Activated T-cell treated with anti-CD3 and anti-CD28 coated beads, Interleukin-2, amount 50 U/mL, for 4 hours (primary cell): ENCODE data around the gene CSF1. TPM values are rescaled to one million over a fixed set of nuclear protein-coding genes. Genes with fewer than 3 reads are reported as not detected.

ENCODE experiments used
- ATAC-seq, 2 donors: fragments of 200-7000 bp; cut with Tn5 transposase; one replicate each; pipeline ENCODE4 v1.10.0; 2021
- DNase-seq: peaks from one replicate; pipeline ENCODE4 v3.0.0-alpha.2; 2020
- H3K27me3 Mint-ChIP-seq: one replicate; pipeline ENCODE4 v1.8.0; 2021; ENCODE audit warnings: low read depth, mixed read lengths
- H3K36me3 Mint-ChIP-seq: one replicate; pipeline ENCODE4 v1.8.0; 2022; ENCODE audit warnings: mixed read lengths; ENCODE audit not compliant: insufficient read depth
- H3K4me1 Mint-ChIP-seq: one replicate; pipeline ENCODE4 v1.8.0; 2021; ENCODE audit warnings: low read depth, mixed read lengths
- H3K4me3 Mint-ChIP-seq: one replicate; pipeline ENCODE4 v1.8.0; 2021; ENCODE audit warnings: mild to moderate bottlenecking, moderate library complexity, mixed read lengths
- H3K9me3 Mint-ChIP-seq: one replicate; pipeline ENCODE4 v1.8.0; 2021; ENCODE audit warnings: mixed read lengths
- total RNA-seq, 3 donors: library from RNA; stranded (reverse); gene quantifications; one replicate each; pipeline ENCODE4 v1.2.1, GENCODE V29; 2021

CSF1 gene
- total RNA-seq, 3 donors from 2014 or later, result 76.2 to 81.9 (median 77.8) TPM

DNA sequence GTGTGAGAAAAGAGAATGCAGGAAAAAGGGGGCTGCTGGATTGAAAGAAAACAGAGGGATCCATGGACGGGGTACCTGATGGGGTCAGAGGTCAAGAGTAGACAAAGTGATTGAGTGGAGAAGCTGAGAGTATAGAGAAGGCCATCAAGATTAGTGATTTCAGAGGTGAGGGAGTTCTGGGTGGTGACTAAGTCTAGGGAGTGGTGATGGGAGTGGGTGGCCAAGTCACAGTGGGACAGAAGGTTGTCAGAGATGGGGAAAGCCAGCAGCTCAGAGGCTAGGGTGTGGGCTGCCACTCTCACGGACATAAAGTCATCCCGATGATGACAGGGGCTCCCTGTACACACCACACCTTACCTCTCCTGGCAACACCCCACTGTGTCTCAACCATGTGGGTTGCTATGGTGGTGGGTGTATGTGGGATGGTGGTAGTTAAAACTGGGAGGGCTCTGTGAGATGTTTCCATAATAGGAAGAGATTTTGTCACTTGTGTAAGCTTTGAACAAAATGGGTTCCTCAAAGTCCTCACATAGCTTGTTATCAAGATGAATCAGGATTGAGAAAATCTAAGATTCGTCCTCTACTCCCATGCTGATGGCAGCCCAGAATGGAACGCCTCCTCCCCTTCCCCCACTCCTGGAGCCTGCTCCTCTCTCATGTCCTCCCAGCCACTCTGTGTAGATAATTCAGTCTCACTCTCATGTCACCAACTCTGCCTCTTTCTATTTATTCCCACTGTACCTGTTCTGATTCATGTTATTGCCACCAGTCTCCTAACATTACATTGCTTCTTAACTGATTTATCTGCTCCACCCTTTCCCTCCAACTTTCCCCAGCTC is 20.3 kb upstream of the CSF1 start:
- ATAC-seq, result peak; percentile 94 to 95
- H3K9me3 Mint-ChIP-seq, result no peaks in the 10 kb centered on the region
- peak overlapping the region; percentile 0 for H3K4me3 Mint-ChIP-seq
- no peaks in the 10 kb centered on the region for H3K27me3 Mint-ChIP-seq
- DNase-seq, result peak; percentile 27
- no peaks in the 10 kb centered on the region for H3K36me3 Mint-ChIP-seq
- H3K4me1 Mint-ChIP-seq, result peaks cover 30% of the 10 kb centered on the region

DNA sequence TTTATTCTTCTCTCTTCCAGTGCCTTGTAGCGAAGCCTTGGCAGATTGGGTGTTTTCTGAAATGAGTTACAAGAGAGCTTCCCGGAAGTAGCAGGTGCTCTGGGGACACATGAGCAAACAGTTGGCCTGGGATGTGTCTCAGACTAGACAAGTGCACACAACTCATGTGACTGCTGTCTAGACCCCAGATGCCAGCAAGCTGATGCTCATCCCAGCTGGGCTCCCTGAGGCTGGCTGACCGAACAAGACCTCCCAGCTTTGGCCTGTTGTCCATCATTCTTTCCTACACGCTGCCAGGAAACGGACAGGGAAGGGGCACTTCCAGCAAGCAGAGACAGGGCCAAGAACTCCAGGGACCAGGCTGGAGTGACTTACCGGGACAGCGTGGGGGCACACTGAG is 18.7 kb upstream of the CSF1 start:
- Mint-ChIP-seq H3K4me1 (peaks cover 31% of the 10 kb centered on the region), H3K36me3 (no peaks in the 10 kb centered on the region), H3K27me3 (no peaks in the 10 kb centered on the region), H3K9me3 (no peaks in the 10 kb centered on the region), H3K4me3 (no peak overlapping the region)
- no peak for DNase-seq
- ATAC-seq, result no peak

GRCh38 chr1:109892561-109893368 is 17.9 kb upstream of the CSF1 start:
- no peak for ATAC-seq
- Mint-ChIP-seq H3K4me1 (peaks cover 31% of the 10 kb centered on the region), H3K9me3 (no peaks in the 10 kb centered on the region), H3K4me3 (no peak overlapping the region), H3K36me3 (no peaks in the 10 kb centered on the region), H3K27me3 (no peaks in the 10 kb centered on the region)
- DNase-seq, result no peak

DNA sequence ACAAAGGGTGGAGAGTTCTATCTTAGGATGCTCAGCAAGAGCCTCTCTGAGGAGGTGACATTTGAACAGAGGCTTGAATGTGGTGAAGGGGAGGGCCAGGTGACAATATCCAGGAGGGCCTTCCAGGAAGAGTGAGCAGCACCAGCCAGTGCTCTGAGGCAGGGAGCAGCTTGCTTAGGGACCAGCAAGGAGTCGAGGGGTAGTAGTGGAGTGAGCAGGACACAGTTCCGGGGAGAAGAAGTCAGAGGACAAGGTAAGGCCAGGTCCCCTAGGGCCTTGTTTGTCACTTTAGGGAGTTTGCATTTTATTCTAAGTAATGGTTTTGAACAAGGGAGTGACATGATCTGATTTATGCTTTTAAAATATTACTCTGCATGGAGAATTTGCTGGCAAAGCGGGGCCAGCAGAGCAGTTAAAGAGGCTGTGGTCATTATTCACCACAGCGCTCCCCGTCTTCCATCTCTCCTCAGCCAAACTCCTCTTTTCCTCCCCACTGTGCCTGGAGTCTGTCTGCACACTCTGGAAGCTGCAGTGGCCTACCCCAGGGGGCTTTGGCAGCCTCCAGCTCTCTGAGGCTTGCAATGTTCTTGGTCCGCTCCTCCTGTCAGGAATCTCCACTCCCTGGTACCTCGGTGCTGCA is 17.0 kb upstream of the CSF1 start:
- H3K9me3 Mint-ChIP-seq, result no peaks in the 10 kb centered on the region
- no peaks in the 10 kb centered on the region for H3K27me3 Mint-ChIP-seq
- peaks cover 30% of the 10 kb centered on the region for H3K4me1 Mint-ChIP-seq
- H3K4me3 Mint-ChIP-seq, result no peak overlapping the region
- DNase-seq (no peak), ATAC-seq (no peak)
- H3K36me3 Mint-ChIP-seq, result no peaks in the 10 kb centered on the region

DNA sequence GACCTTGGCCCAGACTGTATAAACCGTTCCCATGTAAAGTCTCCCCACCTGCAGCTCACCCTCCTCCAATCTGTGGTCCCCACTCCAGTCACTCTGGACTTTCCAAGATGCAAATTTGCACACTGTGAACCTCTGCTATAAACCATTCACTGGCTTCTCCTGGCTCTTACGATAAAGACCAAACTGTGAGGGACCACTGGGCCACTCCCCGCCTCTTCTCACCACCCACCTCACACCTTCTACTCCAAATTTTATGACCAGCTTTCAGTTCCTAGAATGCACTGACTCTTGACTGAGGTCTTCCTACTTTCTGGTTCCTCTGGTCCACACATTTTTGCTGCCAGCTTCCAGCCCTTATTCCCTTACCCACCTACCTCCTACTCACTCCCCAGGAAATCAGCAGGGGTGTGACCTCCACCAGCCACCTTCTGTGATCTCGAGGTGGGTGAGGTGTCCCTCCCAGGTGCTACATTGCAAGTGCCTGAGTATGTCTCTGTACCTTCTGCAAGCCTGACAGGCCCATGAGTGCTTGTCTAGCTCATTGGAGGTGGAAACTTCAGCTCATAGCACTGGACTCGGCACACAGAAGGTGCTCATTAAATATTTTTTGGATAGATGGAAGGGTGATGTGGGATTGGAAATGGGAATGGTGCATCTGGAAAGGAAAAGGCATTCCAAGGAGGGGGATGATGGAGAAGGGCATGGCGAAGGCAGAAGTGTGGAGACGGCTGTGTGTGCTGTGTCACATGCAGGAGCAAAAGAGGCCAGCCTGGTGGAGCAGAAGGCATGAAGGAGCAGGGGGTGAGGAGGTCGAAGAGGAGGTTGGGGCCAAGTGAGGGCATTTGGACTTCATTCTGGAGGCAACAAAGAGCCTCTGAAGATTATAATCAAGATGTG is 15.6 kb upstream of the CSF1 start:
- peaks cover 22% of the 10 kb centered on the region for H3K4me1 Mint-ChIP-seq
- no peak overlapping the region for H3K4me3 Mint-ChIP-seq
- no peaks in the 10 kb centered on the region for H3K36me3 Mint-ChIP-seq
- H3K27me3 Mint-ChIP-seq, result no peaks in the 10 kb centered on the region
- DNase-seq, result no peak
- peak; percentile 6 to 31 for ATAC-seq
- no peaks in the 10 kb centered on the region for H3K9me3 Mint-ChIP-seq

- Mint-ChIP-seq H3K27me3 (no peaks in the 10 kb centered on the region), H3K4me1 (peaks cover 14% of the 10 kb centered on the region), H3K36me3 (no peaks in the 10 kb centered on the region), H3K9me3 (no peaks in the 10 kb centered on the region), H3K4me3 (no peak overlapping the region)
- no peak for DNase-seq
- no peak for ATAC-seq
Measured at GRCh38 chr1:109895720-109896504, 14.7 kb upstream of the CSF1 start.

- no peak for DNase-seq
- ATAC-seq, result no peak
- Mint-ChIP-seq H3K27me3 (no peaks in the 10 kb centered on the region), H3K4me1 (peaks cover 7% of the 10 kb centered on the region), H3K36me3 (no peaks in the 10 kb centered on the region), H3K9me3 (no peaks in the 10 kb centered on the region), H3K4me3 (no peak overlapping the region)
Measured at GRCh38 chr1:109896681-109897080, 14.0 kb upstream of the CSF1 start.

DNA sequence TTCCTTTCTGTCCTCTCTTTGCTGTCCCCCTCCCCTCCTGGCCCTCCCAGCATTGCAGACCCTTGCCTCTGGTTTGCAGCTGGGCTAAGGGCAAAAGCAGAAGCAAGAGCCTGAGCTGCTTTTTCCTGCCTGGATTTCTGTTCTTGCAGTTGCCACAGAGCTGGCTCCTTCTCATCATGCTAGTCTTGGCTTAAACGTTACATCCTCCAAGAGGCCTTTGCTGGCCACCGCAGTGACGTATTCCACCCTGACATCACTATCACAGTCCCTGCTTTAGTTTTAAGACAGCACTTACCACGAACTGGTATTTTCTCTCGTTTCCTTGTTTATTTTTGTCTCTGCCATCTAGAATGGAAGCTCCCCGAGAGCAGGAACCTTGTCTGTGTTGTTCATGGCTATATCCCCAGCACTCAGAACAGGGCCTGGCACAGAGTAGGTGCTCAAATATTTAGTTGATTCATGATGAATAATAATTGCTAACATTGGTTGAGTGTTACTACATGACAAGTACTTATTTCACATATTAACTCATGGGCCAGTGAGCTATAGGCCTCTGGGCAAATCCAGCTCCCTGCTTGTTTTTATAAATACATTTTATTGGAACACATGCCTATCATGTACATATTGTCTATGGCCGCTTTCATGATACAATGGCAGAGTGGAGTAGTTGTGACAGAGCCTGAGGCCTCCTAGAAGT is 13.2 kb upstream of the CSF1 start:
- ATAC-seq, result no peak
- Mint-ChIP-seq H3K36me3 (no peaks in the 10 kb centered on the region), H3K27me3 (no peaks in the 10 kb centered on the region), H3K4me1 (peaks cover 6% of the 10 kb centered on the region), H3K9me3 (no peaks in the 10 kb centered on the region), H3K4me3 (no peak overlapping the region)
- no peak for DNase-seq

DNA sequence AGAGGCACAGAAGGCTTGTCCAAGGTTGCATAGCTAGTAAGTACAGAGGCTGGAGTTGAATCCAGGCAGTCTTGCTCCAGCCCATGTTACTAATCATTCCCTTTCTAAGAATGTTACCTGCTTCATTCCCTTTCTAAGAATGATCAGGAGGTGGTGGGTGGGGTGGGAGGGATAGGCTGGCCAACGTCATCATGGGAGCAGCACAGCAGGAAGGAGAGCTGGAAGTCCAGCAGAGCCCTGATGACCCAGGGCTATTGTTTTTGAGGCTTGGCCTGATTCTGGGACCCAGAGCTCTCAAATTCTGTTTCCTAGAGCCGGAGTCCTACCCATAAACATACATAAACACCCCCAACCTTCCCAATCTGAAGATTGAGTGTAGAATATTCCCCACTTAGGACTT is 11.8 kb upstream of the CSF1 start:
- Mint-ChIP-seq H3K4me3 (no peak overlapping the region), H3K27me3 (no peaks in the 10 kb centered on the region), H3K4me1 (peaks cover 7% of the 10 kb centered on the region), H3K36me3 (no peaks in the 10 kb centered on the region), H3K9me3 (no peaks in the 10 kb centered on the region)
- ATAC-seq (no peak), DNase-seq (no peak)

DNA sequence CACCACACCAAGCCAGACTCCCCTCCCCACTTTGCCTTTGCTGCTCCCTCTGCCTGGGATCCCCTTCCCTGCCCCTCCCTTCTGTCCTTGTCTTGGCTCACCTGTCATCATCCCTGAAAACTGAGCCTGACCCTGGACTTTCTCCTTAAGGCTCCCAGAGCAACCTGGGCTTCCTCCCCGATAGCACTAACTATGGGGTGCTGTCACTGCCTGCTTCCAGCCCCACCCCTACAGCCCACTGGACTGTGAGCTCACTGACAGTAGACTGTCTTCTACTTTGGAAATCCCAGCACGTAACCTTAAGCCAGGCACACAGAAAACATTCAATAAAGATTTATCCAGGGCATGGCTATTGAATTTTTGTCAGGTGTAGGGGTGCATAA is 9.5 kb upstream of the CSF1 start:
- no peak for ATAC-seq
- Mint-ChIP-seq H3K4me3 (no peak overlapping the region), H3K36me3 (no peaks in the 10 kb centered on the region), H3K4me1 (peaks cover 17% of the 10 kb centered on the region), H3K9me3 (no peaks in the 10 kb centered on the region), H3K27me3 (no peaks in the 10 kb centered on the region)
- DNase-seq, result no peak

DNA sequence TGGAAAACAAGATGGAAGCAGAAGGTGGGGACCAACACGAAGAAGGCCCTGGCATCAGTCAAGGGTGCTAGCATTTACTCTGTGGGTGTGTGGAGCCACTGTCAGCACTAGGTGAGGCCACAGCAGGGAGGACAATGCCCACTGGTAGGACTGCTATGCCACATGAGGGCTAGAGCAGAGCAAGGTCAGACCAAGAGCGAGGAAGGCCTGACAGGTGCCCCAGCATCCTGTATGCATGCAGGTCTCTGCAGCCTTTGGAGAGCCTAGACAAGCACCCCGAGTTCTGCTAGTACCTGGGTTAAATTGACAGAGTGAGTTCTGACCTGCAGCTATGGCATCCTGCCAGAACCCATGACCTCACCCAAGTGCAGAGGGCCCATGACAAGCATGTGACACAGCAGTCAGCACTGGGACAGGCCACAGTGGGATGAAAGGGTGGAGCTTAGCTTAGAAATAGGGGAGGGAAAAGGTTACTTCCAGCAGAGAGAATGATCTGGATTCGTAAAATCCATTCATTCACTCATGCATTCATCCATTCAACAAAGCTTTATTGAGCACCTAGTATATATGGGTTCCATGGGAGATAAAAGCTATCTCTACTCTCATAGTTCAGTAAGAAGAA is 9.0 kb upstream of the CSF1 start:
- Mint-ChIP-seq H3K4me3 (no peak overlapping the region), H3K9me3 (no peaks in the 10 kb centered on the region), H3K36me3 (no peaks in the 10 kb centered on the region), H3K4me1 (peaks cover 21% of the 10 kb centered on the region), H3K27me3 (no peaks in the 10 kb centered on the region)
- DNase-seq (peak; percentile 19), ATAC-seq (no peak)

- no peaks in the 10 kb centered on the region for H3K27me3 Mint-ChIP-seq
- no peaks in the 10 kb centered on the region for H3K36me3 Mint-ChIP-seq
- H3K9me3 Mint-ChIP-seq, result no peaks in the 10 kb centered on the region
- no peak overlapping the region for H3K4me3 Mint-ChIP-seq
- H3K4me1 Mint-ChIP-seq, result peaks cover 28% of the 10 kb centered on the region
- ATAC-seq (no peak), DNase-seq (no peak)
Measured at GRCh38 chr1:109902204-109902985, 8.3 kb upstream of the CSF1 start.
